ENCODE results near the gene ERMARD.

Gene ERMARD

GRCh38 chr6:169751242-169752073 is at the start of gene ERMARD, which contains the start of gene DYNLT2:
Gene ERMARD (plus strand): TSS chr6:169751622. CDS start chr6:169751658, 36 bp downstream.
Gene DYNLT2 (minus strand): TSS chr6:169751572. CDS start chr6:169751458, 114 bp downstream.
- DNase-seq: peak; percentile 95

DNA sequence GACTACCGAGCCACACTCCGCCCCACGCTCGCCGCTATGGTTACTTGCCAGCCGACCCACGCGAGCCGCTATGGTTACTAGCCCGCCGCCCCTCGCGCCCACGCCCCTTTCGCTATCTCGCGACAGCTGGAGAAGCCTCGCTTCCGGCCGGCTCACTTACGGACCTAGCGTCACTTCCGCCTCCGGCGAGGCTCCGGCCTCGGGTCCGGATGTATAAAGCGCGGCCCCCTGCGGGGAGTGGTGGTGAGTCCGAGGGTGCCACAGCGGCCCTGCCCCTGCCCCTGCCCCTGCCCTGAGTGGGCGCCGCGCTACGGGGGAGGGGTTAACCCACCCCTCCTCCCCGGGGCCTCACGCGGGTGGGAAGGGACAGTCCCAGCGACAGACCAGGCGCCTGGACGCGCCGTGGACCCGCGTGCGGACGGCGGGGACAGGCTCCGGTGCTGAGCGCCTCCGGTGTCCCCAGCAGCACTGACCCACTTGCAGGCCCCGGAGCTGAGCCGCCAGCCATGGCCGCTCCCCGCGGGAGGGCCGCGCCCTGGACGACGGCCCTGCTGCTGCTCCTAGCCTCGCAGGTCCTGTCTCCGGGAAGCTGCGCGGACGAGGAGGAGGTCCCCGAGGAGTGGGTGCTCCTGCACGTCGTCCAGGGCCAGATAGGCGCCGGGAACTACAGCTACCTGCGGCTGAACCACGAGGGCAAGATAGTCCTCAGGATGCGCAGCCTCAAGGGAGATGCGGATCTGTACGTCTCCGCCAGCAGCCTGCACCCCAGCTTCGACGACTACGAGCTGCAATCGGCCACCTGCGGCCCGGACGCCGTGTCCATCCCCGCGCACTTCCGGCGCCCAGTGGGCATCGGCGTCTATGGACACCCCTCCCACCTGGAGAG is 49.2 kb upstream of the ERMARD start, which contains the start of the genes C6orf120 and WDR27:
Gene C6orf120, plus strand, starts transcription at position 173 of the 886 bp plus-strand sequence. Its CDS starts 334 bp downstream, at position 507.
Gene WDR27, minus strand, starts transcription at position 76 of the 886 bp plus-strand sequence. CDS start 13,024 bp downstream, outside the sequence.
- DNase-seq: peak; percentile 95

GRCh38 chr6:169702840-169703246 is 48.6 kb upstream of the ERMARD start:
- no peak for DNase-seq

GRCh38 chr6:169707772-169708171 is 43.6 kb upstream of the ERMARD start:
- DNase-seq: no peak

DNA sequence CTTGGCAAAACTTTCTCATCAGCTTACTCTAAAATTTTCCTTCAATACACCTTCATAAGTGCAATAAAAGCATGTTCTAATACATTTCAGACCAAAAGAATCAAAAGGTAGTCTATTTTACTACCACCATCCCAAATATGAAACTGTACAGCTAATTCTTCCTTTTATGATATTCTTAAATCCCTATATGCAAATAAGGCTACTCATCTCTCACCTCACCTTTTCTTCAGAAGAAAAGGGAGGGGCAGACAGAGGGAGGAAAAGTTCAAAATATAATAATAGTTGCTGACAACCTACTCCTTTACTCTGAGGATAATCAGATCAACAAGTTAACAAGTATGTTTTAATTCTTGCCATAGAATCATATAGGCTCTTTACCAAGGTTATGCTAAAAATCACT is 42.1 kb upstream of the ERMARD start:
- no peak for DNase-seq

GRCh38 chr6:169710009-169710408 is 41.4 kb upstream of the ERMARD start:
- no peak for DNase-seq

DNA sequence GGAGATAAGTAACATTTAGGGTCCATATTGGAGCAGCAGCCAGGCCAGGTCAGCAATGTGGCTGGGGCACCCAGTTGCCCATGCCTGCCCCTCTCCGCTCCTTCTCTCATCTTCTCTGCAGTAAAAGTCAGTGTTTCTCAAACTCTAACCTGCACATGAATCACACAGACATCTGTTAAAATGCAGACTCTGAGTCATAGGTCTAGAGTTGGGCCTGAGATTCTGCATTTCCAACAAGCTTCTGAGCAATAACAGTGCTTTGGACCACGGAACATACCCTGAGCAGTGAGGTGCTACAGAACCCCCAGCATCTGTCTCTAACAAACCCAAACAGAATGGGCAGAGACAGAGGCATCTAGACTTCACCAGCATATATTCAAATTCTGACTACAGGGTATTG is 37.2 kb upstream of the ERMARD start:
- DNase-seq: no peak

GRCh38 chr6:169714595-169714994 is 36.8 kb upstream of the ERMARD start:
- no peak for DNase-seq

DNA sequence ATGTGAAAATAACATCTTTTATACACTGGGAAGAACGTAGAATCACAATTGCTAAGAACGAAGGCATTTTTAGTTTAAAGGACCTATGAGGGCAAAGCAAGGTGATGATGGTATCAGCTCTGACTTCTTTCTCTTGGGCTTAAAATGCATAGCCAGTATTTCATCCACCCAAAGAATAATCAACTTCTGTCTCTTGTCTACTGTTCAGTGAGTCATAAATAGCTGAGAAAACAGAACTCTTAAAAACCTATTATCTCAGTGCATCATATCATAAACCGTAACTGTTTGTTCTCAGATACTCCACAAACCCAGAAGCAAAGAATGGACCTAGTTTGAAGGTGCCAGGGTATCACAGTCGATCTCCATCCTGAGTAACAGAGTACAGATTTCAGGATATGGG is 32.3 kb upstream of the ERMARD start:
- no peak for DNase-seq

GRCh38 chr6:169720207-169720855 is 31.1 kb upstream of the ERMARD start:
- DNase-seq: no peak

GRCh38 chr6:169722362-169723199 is 28.8 kb upstream of the ERMARD start:
- DNase-seq: peak; percentile 67

GRCh38 chr6:169723200-169723909 is 28.1 kb upstream of the ERMARD start:
- peak; percentile 71 for DNase-seq

DNA sequence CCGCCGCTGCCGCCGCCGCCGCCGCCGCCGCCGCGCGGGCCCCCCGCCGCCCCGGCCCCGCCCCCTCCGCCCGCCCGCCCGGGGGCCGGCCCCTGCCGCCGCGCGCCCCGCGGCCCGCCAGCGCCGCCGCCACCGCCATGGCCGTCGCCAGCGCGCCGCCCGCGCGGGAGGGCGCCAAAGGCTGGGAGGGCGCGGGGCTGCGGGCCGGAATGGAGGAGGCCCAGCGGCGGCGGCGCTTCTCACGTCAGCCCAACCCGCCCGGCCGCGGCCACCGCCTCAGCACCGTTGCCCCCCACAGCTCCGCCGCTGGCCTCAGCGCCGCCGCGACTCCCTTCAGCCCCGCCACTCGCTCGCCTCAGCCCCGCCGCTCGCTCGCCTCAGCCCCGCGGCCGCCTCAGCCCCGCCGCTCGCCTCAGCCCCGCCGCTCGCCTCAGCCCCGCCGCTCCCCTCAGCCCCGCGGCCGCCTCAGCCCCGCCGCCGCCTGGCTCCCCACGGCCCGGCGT is 27.4 kb upstream of the ERMARD start:
- peak; percentile 38 for DNase-seq

DNA sequence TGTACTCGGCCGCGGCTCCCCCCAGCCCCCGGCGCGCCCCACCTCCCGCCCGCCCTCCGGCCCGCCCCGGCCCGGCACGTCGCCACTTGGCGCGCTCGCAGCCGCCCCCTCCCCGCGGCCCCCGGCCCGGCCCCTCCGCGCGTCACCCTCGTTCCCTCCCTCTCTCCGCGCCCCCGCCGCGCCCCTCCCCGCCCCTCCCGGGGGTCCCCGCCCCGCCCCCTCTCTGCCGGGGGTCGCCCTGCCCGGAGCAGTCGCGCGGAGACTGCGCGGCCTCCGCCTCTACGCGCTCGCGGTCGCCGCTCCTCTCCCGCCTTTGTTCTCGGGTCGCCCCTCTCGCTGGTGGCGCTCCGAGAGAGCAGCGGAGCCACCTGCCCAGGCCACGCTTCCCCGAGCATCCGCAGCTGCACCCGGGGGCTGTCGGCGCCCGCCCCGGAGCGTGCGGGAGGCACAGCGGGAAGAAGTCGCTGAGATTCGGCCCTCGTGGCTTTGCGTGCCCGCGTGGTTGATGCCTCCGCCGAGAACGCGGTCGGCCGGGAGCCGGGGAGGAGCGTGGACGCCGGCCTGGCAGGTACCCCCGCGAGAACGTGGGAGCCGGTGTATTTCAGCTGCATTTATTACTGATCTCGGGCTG is 26.8 kb upstream of the ERMARD start, which contains the start of gene PHF10:
Gene PHF10, minus strand, starts transcription at position 7 of the 631 bp plus-strand sequence. CDS start 569 bp downstream, outside the sequence.
- DNase-seq: peak; percentile 44

GRCh38 chr6:169725125-169726048 is 26.0 kb upstream of the ERMARD start:
- peak; percentile 31 for DNase-seq

- DNase-seq: no peak
These were observed 25.4 kb upstream of the ERMARD start for GRCh38 chr6:169726049-169726400.

GRCh38 chr6:169726963-169727362 is 24.5 kb upstream of the ERMARD start:
- DNase-seq: no peak

- no peak for DNase-seq
These were observed 21.5 kb upstream of the ERMARD start for GRCh38 chr6:169729961-169730360.
